Smooth muscle cell (in vitro differentiated cells): ENCODE results near the gene RSPH3. TPM values are rescaled to one million over a fixed set of nuclear protein-coding genes. Genes with fewer than 3 reads are reported as not detected.

Experiments
- DNase-seq: peaks from one replicate; lab custom pipeline; 2025; ENCODE audit not compliant: unreplicated experiment; lab: John Stamatoyannopoulos, UW
- H2AFZ ChIP-seq: fragments of 200-600 bp; sonication (generic); 2 replicates; pipeline ENCODE4 v1.6.0; 2016; ENCODE audit warnings: antibody characterized with exemption, low read depth, mild to moderate bottlenecking
- H3F3A ChIP-seq: fragments of 200-600 bp; sonication (generic); 2 replicates; pipeline ENCODE4 v1.6.0; 2017; ENCODE audit warnings: antibody characterized with exemption, low read depth
- H3K27ac ChIP-seq: fragments of 200-600 bp; sonication (generic); 2 replicates; pipeline ENCODE4 v1.5.1; 2016; ENCODE audit warnings: low read depth, mild to moderate bottlenecking
- H3K27me3 ChIP-seq: fragments of 200-600 bp; sonication (generic); 2 replicates; pipeline ENCODE4 v1.6.1; 2016; ENCODE audit warnings: low read depth, mild to moderate bottlenecking
- H3K36me3 ChIP-seq: fragments of 200-600 bp; sonication (generic); 2 replicates; pipeline ENCODE4 v1.5.1; 2016; ENCODE audit warnings: low read depth
- H3K4me1 ChIP-seq: fragments of 200-600 bp; sonication (generic); 2 replicates; pipeline ENCODE4 v1.5.1; 2016; ENCODE audit warnings: low read depth
- H3K4me2 ChIP-seq: fragments of 200-600 bp; sonication (generic); 2 replicates; pipeline ENCODE4 v1.6.0; 2016; ENCODE audit warnings: mild to moderate bottlenecking
- H3K4me3 ChIP-seq: fragments of 200-600 bp; sonication (generic); 2 replicates; pipeline ENCODE4 v1.5.1; 2016; ENCODE audit warnings: mild to moderate bottlenecking
- H3K79me2 ChIP-seq: fragments of 200-600 bp; sonication (generic); 2 replicates; pipeline ENCODE4 v1.6.0; 2016; ENCODE audit warnings: low read depth, mild to moderate bottlenecking
- H3K9ac ChIP-seq: fragments of 200-600 bp; sonication (generic); 2 replicates; pipeline ENCODE4 v1.6.0; 2016; ENCODE audit warnings: low read depth
- H3K9me3 ChIP-seq: fragments of 200-600 bp; sonication (generic); replicated peaks from 2 replicates; pipeline ENCODE4 v1.5.1; 2016; ENCODE audit warnings: low read depth
- H4K20me1 ChIP-seq: fragments of 200-600 bp; sonication (generic); 2 replicates; pipeline ENCODE4 v1.6.0; 2016; ENCODE audit warnings: low read depth
- CTCF ChIP-seq: fragments of 200-600 bp; sonication (generic); IDR thresholded peaks from 2 replicates; pipeline ENCODE4 v1.5.1; 2017; ENCODE audit warnings: borderline replicate concordance, mild to moderate bottlenecking, antibody characterized with exemption; ENCODE audit not compliant: insufficient read depth, poor library complexity, severe bottlenecking
- WGBS: methylation state at CpG from one replicate; pipeline ENCODE4 v1.1.7; 2016; ENCODE audit warnings: low lambda C conversion rate; 5-methylcytosine and 5-hydroxymethylcytosine counted together
- polyA plus RNA-seq: library from polyadenylated mRNA; unstranded; fragments of >200 nt; fragmentation: Nextera tagmentation; extraction: Ambion mirVana; gene quantifications from 2 replicates; pipeline ENCODE4 v1.2.1, GENCODE V29; 2016
- total RNA-seq: library from RNA; depleted of rRNA; stranded (reverse); fragments of >200 nt; gene quantifications from 2 replicates; pipeline ENCODE4 v1.2.3, GENCODE V29; 2014

Gene RSPH3
- total and polyA plus RNA-seq, 2 experiments from 2014 or later: 7.1 to 7.5 TPM

- peak overlapping the region; percentile 38 for H3K4me3 ChIP-seq
- TF ChIP-seq CTCF: no peak
- H3K4me1 ChIP-seq: no peaks in the 10 kb centered on the region
- no peaks in the 10 kb centered on the region for H3K36me3 ChIP-seq
- H3K9me3 ChIP-seq: no peaks in the 10 kb centered on the region
- H3K27ac ChIP-seq: no peak overlapping the region
- 25% methylated on average over 37 of the region's 37 CpGs for WGBS
- H2AFZ ChIP-seq: peak overlapping the region; percentile 5
- DNase-seq: no peak
- no peaks in the 10 kb centered on the region for H4K20me1 ChIP-seq
- peak overlapping the region; percentile 81 for H3K4me2 ChIP-seq
- H3F3A ChIP-seq: no peaks in the 10 kb centered on the region
- H3K79me2 ChIP-seq: no peaks in the 10 kb centered on the region
- no peak overlapping the region for H3K9ac ChIP-seq
- no peaks in the 10 kb centered on the region for H3K27me3 ChIP-seq
Observed at GRCh38 chr6:158939255-158940159, 60.5 kb downstream of the RSPH3 start.

- Histone ChIP-seq H3K27me3 (no peaks in the 10 kb centered on the region), H3K4me1 (no peaks in the 10 kb centered on the region), H3K4me2 (peak overlapping the region; percentile 81), H3K27ac (no peak overlapping the region), H3K36me3 (no peaks in the 10 kb centered on the region), H2AFZ (peak overlapping the region; percentile 5), H3K9ac (no peak overlapping the region), H3K79me2 (no peaks in the 10 kb centered on the region), H3K4me3 (peak overlapping the region; percentile 38), H3K9me3 (no peaks in the 10 kb centered on the region), H4K20me1 (no peaks in the 10 kb centered on the region), H3F3A (no peaks in the 10 kb centered on the region)
- no peak for DNase-seq
- 48% methylated on average over 22 of the region's 23 CpGs for WGBS
- TF ChIP-seq CTCF: no peak
Observed at GRCh38 chr6:158938811-158939254, 61.2 kb downstream of the RSPH3 start.

GRCh38 chr6:158938220-158938619 lies 61.8 kb downstream of the RSPH3 start:
- Histone ChIP-seq H3K9me3 (no peaks in the 10 kb centered on the region), H3K9ac (no peak overlapping the region), H3K27ac (no peak overlapping the region), H3K36me3 (no peaks in the 10 kb centered on the region), H3K4me1 (no peaks in the 10 kb centered on the region), H3K79me2 (no peaks in the 10 kb centered on the region), H3F3A (no peaks in the 10 kb centered on the region), H3K27me3 (no peaks in the 10 kb centered on the region), H3K4me3 (no peak overlapping the region), H2AFZ (no peak overlapping the region), H3K4me2 (no peak overlapping the region), H4K20me1 (no peaks in the 10 kb centered on the region)
- TF ChIP-seq CTCF: no peak
- DNase-seq: no peak
- WGBS: 87% methylated on average over 11 of the region's 11 CpGs
